Stimulated activated CD4-positive, alpha-beta T cell treated with anti-CD3 and anti-CD28 coated beads, Interleukin-12 subunit alpha, Interleukin-12 subunit beta, amount 100 ng/mL, for 4 hours (primary cell): ENCODE data around the gene TMEM37.

Source experiments
- DNase-seq: peaks from one replicate; pipeline ENCODE4 v3.0.0-alpha.2; 2020

The TMEM37 gene

GRCh38 chr2:119419065-119419464, 12.6 kb upstream of the TMEM37 start:
- DNase-seq, result no peak

GRCh38 chr2:119419803-119420508, 11.7 kb upstream of the TMEM37 start:
- no peak for DNase-seq

GRCh38 chr2:119421304-119421703, 10.3 kb upstream of the TMEM37 start:
- no peak for DNase-seq

GRCh38 chr2:119421741-119422140, 9.9 kb upstream of the TMEM37 start:
- DNase-seq, result no peak

GRCh38 chr2:119422360-119423107, 9.1 kb upstream of the TMEM37 start:
- DNase-seq, result no peak

- no peak for DNase-seq
Measured at GRCh38 chr2:119423108-119423444, 8.6 kb upstream of the TMEM37 start.

- no peak for DNase-seq
Measured at GRCh38 chr2:119423811-119424210, 7.8 kb upstream of the TMEM37 start.

- no peak for DNase-seq
Measured at GRCh38 chr2:119424284-119425118, 7.2 kb upstream of the TMEM37 start.

- DNase-seq, result no peak
Measured at GRCh38 chr2:119425119-119425405, 6.6 kb upstream of the TMEM37 start.

GRCh38 chr2:119425620-119426395, 5.8 kb upstream of the TMEM37 start:
- DNase-seq, result no peak

- DNase-seq, result no peak
Measured at GRCh38 chr2:119426396-119426675, 5.3 kb upstream of the TMEM37 start.

- DNase-seq, result no peak
Measured at GRCh38 chr2:119426801-119427395, 4.8 kb upstream of the TMEM37 start.

- no peak for DNase-seq
Measured at GRCh38 chr2:119427756-119428155, 3.9 kb upstream of the TMEM37 start.

GRCh38 chr2:119428488-119429224, 3.0 kb upstream of the TMEM37 start:
- no peak for DNase-seq

GRCh38 chr2:119429225-119429981, 2.3 kb upstream of the TMEM37 start:
- no peak for DNase-seq

GRCh38 chr2:119430023-119430498, 1.6 kb upstream of the TMEM37 start:
- DNase-seq, result no peak

- no peak for DNase-seq
Measured at GRCh38 chr2:119431976-119432850, 559 bp downstream of the TMEM37 start.

- no peak for DNase-seq
Measured at GRCh38 chr2:119432851-119433522, 1.3 kb downstream of the TMEM37 start.

GRCh38 chr2:119433636-119434327, 2.1 kb downstream of the TMEM37 start:
- DNase-seq, result no peak
